T-helper 9 cell (primary cell): ENCODE results near the gene FFAR2.
A peak's percentile ranks its signal among the peaks of the same experiment; 100 is the strongest.

Experiments
- DNase-seq: peaks from one replicate; pipeline ENCODE4 v3.0.0-alpha.2; 2020

Gene FFAR2

DNA sequence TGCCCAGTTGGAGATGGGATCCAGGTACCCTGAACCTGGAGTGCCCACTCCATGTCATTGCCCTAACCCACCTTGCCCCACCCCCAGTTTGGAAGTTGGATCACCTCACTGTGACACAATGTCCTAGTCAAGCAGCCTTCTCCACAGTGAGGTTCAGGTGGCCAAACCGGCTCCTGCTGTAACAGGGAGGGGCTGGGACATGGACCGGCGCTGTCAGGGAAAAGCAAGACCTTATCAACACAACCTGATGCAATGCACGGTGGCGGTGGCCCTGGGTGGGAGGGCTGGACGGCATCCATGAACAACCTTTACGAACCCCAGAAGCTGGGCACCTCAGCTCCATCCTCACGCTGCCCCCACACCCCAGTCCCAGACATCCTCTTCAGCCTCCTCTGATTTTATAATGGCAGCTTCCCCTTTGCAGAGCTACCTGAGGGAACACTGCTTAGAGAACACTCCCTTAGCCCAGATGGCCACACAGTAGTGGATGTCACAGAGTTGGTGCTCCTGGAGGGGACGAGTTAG, 43.8 kb downstream of the FFAR2 start:
- DNase-seq = no peak

DNA sequence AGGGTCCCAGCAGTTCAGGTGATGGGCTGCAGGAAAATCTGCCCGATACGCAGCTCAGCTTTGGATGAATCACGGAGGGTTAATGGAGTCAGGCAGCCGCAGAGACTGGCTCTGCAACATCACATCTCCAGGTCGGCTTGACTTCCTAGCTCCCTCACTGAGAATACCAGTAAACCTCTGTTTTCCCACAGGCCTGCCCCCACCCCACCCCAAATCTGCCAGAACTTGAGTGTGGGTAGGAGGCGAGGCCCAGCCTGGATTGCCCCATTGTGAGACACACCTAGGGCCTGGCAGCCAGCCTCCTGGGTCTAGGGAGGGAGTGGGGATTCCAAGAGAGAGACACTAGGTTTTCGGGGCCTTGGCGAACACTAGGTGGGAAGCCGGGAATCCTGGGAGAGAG, 45.9 kb downstream of the FFAR2 start:
- no peak for DNase-seq

DNA sequence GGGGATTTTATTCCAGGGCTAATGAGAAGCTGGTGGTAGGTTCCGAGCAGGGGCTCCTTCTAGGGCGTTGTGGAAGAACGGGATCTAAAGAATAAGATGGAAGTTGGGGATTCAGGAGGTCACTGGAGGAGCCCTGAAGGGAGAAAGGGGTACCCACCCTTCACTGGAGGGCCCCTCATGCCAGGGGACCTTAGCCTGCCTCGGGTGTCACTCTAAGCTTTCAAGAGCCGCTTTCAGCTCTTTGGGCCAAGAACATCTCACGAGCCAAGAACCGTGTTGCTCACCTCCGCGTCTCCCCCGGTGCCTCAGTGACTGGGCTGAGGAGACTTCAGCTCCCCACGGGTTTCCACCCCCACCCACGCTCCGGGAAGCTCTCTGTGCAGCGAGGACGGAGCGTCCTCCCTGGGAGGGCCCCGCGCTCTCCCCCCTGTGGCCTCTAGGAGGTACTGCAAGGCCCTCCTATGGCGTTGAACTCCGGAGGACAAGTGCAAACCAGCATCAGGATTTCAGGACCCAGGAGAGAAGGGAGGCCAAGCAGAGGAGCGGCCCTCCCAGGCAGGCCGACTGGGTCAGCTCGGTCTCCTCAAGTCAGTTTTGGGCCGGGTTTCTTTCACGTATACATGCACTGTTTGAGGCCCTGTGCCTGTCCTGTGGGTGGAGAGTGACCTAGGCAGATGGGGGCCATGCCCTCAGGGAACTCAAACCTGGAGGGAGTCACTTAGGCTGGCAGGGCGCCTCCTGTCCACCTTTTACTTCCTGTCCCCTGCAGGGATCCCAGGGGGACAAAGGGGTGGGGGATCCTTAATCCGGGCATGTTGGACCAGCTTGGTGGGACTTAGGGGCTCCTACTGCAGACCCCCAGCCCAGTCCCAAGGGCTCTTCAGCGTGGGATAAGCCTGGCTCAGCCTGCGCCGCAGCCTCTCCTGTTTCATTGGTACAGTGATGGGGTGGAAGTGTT, 47.3 kb downstream of the FFAR2 start:
- peak; percentile 46 for DNase-seq

DNA sequence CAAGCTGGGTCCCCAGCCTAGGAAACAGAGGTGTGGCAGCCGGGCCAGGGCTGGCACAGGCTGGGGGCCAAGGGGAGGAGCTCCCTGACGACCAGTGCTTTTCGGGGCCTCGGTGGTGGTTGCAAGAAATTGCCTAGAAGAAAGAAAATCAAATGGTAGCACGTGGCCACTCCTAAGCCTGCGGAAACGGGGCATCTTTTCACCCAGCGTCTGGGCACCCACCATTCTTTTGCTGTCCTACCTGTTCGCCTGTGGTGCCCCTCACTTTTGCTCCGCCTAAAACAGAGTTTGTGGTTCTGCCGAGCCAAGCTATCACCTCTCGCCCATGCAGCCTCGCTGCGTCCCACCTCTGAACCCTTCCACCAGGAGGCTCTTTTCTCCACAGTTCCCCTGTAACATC, 49.3 kb downstream of the FFAR2 start:
- DNase-seq = no peak

DNA sequence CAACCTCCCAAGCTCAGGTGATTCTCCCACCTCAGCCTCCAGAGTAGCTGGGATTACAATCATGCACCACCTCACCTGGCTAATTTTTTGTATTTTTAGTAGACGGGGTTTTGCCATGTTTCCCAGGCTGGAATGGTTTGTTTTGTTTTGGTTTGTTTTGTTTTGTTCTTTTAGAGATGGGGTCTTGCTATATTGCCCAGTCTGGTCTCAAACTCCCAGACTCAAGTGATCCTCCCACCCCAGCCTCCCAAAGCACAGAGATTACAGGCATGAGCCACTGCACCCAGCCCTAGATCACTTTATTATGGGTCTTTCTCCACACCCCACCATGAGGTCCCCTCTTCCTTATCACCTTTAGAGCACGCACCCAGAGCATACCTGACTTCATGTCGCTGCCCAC, 50.2 kb downstream of the FFAR2 start:
- no peak for DNase-seq

DNA sequence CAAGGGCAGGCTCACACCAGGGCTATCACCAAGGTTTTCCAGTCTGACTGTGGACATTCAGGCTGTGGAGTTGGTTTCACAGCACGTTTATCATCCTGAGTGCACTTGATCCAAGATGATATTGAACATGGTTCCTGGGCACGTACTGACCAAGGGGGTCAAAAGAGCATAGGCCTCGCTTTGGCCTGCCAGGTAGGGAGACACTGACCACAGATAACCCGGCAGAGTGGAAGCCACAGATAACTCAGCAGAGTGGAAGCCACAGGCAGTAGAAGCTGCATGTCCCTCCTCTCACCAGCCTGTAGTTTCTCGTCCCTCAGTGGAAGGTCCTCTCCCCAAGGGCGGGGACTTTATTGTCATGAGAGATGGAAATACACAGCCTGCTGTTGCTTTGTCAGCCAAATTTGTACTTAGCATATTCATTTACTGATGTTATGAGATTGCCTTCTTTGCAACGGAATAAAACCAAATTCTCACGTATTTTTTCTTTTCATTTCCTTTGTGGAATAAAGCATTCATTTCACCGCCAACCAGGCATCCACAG, 51.0 kb downstream of the FFAR2 start:
- DNase-seq = no peak

DNA sequence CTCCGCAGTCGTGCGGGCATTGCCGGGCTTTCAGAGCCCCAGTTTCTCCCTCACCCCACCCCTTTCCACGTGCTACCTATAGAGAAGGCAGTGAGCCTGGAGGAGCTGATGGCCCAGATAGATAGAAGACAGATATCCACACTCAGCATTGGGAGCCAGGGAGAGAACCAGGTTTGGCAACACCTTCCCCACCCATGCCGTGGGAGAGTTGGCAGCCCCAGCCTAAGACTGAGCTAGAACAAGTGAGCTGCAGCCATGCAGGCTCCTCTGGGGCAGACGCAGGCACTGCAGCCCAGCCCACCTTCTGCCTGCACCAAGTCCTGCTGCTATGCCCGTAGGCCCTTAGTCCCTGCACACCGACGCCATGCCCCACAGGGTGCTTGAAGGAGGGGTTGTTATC, 52.6 kb downstream of the FFAR2 start:
- no peak for DNase-seq
